ENCODE results near the gene C16orf78. TPM values are rescaled to one million over a fixed set of nuclear protein-coding genes. Genes with fewer than 3 reads are reported as not detected.

The C16orf78 gene
- total RNA-seq, 1 donor from 2014 or later = not detected

DNA sequence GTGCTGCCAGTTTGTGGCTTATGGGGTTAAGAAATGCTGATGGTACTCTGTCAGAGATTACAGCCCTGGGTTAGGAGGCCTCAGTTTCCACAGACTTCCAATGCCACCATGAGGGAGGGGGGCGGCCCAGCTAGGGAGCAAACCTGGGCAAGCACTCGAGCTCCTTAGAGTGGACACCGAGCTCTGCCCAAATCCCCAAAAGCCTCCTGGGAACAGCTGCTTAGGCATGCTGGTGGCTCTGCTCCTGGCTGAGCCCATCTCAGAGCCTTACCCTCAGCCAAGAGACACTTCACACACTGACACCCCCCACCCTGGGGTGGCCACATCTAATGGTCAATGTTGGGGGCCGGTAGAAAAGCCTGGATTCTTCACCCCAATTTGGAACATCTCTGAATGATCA is 66.1 kb downstream of the C16orf78 start:
- TF ChIP-seq, protein P1, sequence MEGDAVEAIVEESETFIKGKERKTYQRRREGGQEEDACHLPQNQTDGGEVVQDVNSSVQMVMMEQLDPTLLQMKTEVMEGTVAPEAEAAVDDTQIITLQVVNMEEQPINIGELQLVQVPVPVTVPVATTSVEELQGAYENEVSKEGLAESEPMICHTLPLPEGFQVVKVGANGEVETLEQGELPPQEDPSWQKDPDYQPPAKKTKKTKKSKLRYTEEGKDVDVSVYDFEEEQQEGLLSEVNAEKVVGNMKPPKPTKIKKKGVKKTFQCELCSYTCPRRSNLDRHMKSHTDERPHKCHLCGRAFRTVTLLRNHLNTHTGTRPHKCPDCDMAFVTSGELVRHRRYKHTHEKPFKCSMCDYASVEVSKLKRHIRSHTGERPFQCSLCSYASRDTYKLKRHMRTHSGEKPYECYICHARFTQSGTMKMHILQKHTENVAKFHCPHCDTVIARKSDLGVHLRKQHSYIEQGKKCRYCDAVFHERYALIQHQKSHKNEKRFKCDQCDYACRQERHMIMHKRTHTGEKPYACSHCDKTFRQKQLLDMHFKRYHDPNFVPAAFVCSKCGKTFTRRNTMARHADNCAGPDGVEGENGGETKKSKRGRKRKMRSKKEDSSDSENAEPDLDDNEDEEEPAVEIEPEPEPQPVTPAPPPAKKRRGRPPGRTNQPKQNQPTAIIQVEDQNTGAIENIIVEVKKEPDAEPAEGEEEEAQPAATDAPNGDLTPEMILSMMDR (conservative IDR thresholded peaks at IDR 0.05) = no peak
- H3K36me3 Mint-ChIP-seq (ENCODE audit: low read depth) = no peaks in the 10 kb centered on the region
- no peak for DNase-seq (ENCODE audit: low read depth, low spot score)
- H3K9me3 Mint-ChIP-seq = no peaks in the 10 kb centered on the region
- peak overlapping the region; percentile 17 for H3K4me3 Mint-ChIP-seq
- peaks cover 73% of the 10 kb centered on the region for H3K4me1 Mint-ChIP-seq
- peaks cover 3% of the 10 kb centered on the region for H3K27me3 Mint-ChIP-seq (ENCODE audit: low read depth)
- peak overlapping the region; percentile 15 for H3K27ac Mint-ChIP-seq (ENCODE audit: unreplicated experiment)

DNA sequence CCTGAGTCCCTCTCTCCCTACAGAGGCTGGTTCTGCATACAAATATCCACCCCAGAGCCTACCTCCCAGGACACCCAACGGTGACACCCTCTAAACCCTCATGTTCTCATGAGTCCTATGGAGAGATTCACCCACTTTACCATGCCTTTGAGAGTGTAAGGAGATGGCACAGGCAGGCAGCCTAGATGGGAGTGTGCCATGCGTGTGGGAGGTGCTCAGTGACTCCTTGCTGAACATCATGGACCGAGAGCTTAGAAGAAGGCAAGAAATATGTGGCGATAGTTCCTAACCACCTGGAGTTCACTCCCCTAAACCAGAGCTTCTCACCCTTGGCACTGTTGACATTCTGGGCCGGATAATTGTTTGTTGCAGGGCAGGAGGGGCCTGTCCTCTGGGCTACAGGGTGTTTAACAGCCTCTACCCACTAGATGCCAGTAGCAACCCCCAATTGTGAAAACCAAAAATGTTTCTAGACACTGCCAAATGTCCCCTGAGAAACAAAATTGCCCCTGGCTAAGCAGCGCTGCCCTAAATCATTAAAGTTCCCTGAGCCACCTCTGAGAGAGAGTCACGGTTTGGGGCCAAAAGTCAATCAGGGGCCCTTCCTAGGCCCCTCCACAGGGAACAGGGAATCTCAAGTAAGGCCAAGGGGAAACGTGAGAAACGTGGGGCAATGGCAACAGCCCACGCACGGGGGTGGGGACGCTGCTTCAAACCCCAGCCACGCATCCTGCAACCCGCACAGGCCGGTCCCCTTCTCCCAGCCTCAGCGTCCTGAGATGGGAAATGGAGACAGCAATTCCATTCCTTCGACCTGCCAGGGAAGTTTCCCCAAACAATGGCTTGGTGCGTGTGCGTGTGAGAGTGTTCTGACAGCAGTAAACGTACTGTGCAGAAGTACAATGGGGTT is 66.8 kb downstream of the C16orf78 start:
- Mint-ChIP-seq H3K27ac (ENCODE audit: unreplicated experiment) (peak overlapping the region; percentile 59), H3K27me3 (ENCODE audit: low read depth) (peaks cover 3% of the 10 kb centered on the region), H3K36me3 (ENCODE audit: low read depth) (no peaks in the 10 kb centered on the region)

DNA sequence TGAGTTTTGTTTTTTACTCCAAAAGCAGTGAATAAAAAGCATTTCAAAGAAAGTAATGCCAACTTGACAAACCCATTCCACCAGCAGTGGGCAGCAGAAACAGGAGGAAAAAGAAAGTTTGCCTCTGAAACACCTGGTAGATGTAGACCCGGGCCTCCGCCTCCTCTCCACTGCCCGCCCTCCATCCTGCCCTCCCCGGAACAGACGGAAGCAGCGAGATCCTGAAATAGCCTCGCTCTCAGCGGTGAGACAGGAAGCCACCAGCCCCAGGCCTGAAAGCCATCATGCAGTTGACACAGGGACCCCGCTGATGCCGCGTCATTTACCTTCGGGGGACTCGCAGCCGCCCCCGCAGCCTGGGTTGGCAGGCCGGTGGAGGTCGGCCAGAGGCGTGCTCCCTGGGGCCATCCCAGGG is 67.8 kb downstream of the C16orf78 start:
- peaks cover 3% of the 10 kb centered on the region for H3K27me3 Mint-ChIP-seq (ENCODE audit: low read depth)
- TF ChIP-seq, protein P1 (conservative IDR thresholded peaks at IDR 0.05) = peak; percentile 40
- H3K36me3 Mint-ChIP-seq (ENCODE audit: low read depth) = no peaks in the 10 kb centered on the region
- H3K4me3 Mint-ChIP-seq = peak overlapping the region; percentile 28
- H3K4me1 Mint-ChIP-seq = peaks cover 67% of the 10 kb centered on the region
- H3K9me3 Mint-ChIP-seq = no peaks in the 10 kb centered on the region
- DNase-seq (ENCODE audit: low read depth, low spot score) = peak; percentile 31
- no peak overlapping the region for H3K27ac Mint-ChIP-seq (ENCODE audit: unreplicated experiment)

More for the DNA sequence above, 66.8 kb downstream of the C16orf78 start:
- Mint-ChIP-seq H3K9me3 (no peaks in the 10 kb centered on the region), H3K4me1 (peaks cover 73% of the 10 kb centered on the region), H3K4me3 (peak overlapping the region; percentile 40)
- no peak for DNase-seq (ENCODE audit: low read depth, low spot score)
- TF ChIP-seq, protein P1 (conservative IDR thresholded peaks at IDR 0.05) = no peak

- H3K27me3 Mint-ChIP-seq (ENCODE audit: low read depth) = no peaks in the 10 kb centered on the region
- no peak overlapping the region for H3K4me3 Mint-ChIP-seq
- TF ChIP-seq, protein P1 (conservative IDR thresholded peaks at IDR 0.05) = no peak
- no peak for DNase-seq (ENCODE audit: low read depth, low spot score)
- H3K9me3 Mint-ChIP-seq = no peaks in the 10 kb centered on the region
- H3K36me3 Mint-ChIP-seq (ENCODE audit: low read depth) = no peaks in the 10 kb centered on the region
- H3K27ac Mint-ChIP-seq (ENCODE audit: unreplicated experiment) = no peak overlapping the region
- H3K4me1 Mint-ChIP-seq = peaks cover 54% of the 10 kb centered on the region
These were observed 69.2 kb downstream of the C16orf78 start for GRCh38 chr16:49442805-49443204.

- Mint-ChIP-seq H3K4me3 (no peak overlapping the region), H3K27me3 (ENCODE audit: low read depth) (no peaks in the 10 kb centered on the region), H3K27ac (ENCODE audit: unreplicated experiment) (no peak overlapping the region), H3K4me1 (peaks cover 48% of the 10 kb centered on the region), H3K36me3 (ENCODE audit: low read depth) (no peaks in the 10 kb centered on the region), H3K9me3 (no peaks in the 10 kb centered on the region)
- TF ChIP-seq, protein P1 (conservative IDR thresholded peaks at IDR 0.05) = no peak
- DNase-seq (ENCODE audit: low read depth, low spot score) = no peak
These were observed 70.0 kb downstream of the C16orf78 start for GRCh38 chr16:49443576-49443975.
